ENCODE measurements around the gene C1orf198.

GRCh38 chr1:230818367-230818766 lies 50.0 kb downstream of the C1orf198 start:
- no peak for TF ChIP-seq CTCF (IDR thresholded peaks at IDR 0.05; ENCODE audit: low read length)
- TF ChIP-seq EZH2 (IDR thresholded peaks at IDR 0.05; ENCODE audit: borderline replicate concordance, low read length) = no peak

Data from OCI-LY1 (cell line).